Ishikawa (cell line): ENCODE measurements around the gene FCGR2B.
A peak's percentile ranks its signal among the peaks of the same experiment; 100 is the strongest.

Experiments used
- CEBPB ChIP-seq: IDR thresholded peaks from 2 replicates; pipeline ENCODE4 v1.6.1; 2012
- CREB1 ChIP-seq: IDR thresholded peaks from 2 replicates; pipeline ENCODE4 v1.6.1; 2012; ENCODE audit warnings: low read depth
- EGR1 ChIP-seq: IDR thresholded peaks from 2 replicates; pipeline ENCODE4 v1.6.1; 2012
- EP300 ChIP-seq: IDR thresholded peaks from 2 replicates; pipeline ENCODE4 v1.6.1; 2012; ENCODE audit warnings: borderline replicate concordance
- FOXM1 ChIP-seq: IDR thresholded peaks from 2 replicates; pipeline ENCODE4 v1.6.1; 2012; ENCODE audit warnings: low read depth, borderline replicate concordance
- NFIC ChIP-seq: IDR thresholded peaks from 2 replicates; pipeline ENCODE4 v1.6.1; 2012
- RAD21 ChIP-seq: IDR thresholded peaks from 2 replicates; pipeline ENCODE4 v1.6.1; 2012; ENCODE audit warnings: low read depth
- TAF1 ChIP-seq: IDR thresholded peaks from 2 replicates; pipeline ENCODE4 v1.6.1; 2012; ENCODE audit warnings: low read depth, mild to moderate bottlenecking
- TCF12 ChIP-seq: IDR thresholded peaks from 2 replicates; pipeline ENCODE4 v1.6.1; 2012; ENCODE audit warnings: low read depth
- TEAD4 ChIP-seq: IDR thresholded peaks from 2 replicates; pipeline ENCODE4 v1.6.1; 2012
- YY1 ChIP-seq: IDR thresholded peaks from 2 replicates; pipeline ENCODE4 v1.6.1; 2012; ENCODE audit warnings: low read depth
- ZBTB7A ChIP-seq: IDR thresholded peaks from 2 replicates; pipeline ENCODE4 v1.6.1; 2012; ENCODE audit warnings: low read depth
- TF ChIP-seq, protein P1 (sequence below): IDR thresholded peaks from 2 replicates; pipeline ENCODE4 v1.6.1; 2012; ENCODE audit warnings: low read depth, mild to moderate bottlenecking
- TF ChIP-seq, protein P2 (sequence below): IDR thresholded peaks from 2 replicates; pipeline ENCODE4 v1.6.1; 2012
- TF ChIP-seq, protein P3 (sequence below): IDR thresholded peaks from 2 replicates; pipeline ENCODE4 v1.6.1; 2012

The FCGR2B gene

DNA sequence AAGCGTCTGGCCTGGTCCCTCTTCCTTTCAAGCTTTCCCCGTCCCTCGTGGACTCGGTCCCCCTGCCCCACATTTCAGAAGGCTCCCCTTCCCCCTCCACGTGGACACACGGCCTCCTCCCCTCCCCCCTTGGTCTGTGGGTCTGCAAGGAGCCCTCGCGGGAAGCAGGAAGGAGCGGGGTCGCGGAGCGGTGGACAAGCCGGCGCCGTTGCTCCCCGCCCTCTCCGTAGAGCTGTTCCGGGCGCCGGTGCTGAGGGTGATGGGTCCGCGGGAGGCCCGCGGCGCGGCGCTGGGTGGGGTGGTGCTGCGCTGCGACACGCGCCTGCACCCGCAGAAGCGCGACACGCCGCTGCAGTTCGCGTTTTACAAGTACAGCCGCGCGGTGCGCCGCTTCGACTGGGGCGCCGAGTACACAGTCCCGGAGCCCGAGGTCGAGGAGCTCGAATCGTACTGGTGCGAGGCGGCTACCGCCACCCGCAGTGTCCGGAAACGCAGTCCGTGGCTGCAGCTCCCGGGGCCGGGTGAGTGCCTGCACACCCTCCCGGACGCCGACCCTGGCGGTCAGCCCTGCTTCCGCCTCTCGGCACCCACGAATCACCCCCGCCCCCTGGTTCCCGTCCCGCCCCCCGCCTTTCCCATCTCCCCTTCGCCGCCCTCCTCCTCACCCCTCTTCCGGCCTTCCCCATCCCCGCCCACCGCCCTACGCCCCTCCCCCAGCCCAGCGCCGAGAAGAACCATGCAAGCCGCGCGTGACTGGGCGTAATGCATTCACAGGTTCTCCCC, 63.7 kb downstream of the FCGR2B start:
- peak; percentile 79; the same call in 1 of the 2 replicates for TF ChIP-seq ZBTB7A
- TF ChIP-seq, protein P1, sequence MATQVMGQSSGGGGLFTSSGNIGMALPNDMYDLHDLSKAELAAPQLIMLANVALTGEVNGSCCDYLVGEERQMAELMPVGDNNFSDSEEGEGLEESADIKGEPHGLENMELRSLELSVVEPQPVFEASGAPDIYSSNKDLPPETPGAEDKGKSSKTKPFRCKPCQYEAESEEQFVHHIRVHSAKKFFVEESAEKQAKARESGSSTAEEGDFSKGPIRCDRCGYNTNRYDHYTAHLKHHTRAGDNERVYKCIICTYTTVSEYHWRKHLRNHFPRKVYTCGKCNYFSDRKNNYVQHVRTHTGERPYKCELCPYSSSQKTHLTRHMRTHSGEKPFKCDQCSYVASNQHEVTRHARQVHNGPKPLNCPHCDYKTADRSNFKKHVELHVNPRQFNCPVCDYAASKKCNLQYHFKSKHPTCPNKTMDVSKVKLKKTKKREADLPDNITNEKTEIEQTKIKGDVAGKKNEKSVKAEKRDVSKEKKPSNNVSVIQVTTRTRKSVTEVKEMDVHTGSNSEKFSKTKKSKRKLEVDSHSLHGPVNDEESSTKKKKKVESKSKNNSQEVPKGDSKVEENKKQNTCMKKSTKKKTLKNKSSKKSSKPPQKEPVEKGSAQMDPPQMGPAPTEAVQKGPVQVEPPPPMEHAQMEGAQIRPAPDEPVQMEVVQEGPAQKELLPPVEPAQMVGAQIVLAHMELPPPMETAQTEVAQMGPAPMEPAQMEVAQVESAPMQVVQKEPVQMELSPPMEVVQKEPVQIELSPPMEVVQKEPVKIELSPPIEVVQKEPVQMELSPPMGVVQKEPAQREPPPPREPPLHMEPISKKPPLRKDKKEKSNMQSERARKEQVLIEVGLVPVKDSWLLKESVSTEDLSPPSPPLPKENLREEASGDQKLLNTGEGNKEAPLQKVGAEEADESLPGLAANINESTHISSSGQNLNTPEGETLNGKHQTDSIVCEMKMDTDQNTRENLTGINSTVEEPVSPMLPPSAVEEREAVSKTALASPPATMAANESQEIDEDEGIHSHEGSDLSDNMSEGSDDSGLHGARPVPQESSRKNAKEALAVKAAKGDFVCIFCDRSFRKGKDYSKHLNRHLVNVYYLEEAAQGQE = peak; percentile 58
- no peak for TF ChIP-seq EGR1
- no peak for TF ChIP-seq RAD21
- TF ChIP-seq FOXM1 = no peak
- TF ChIP-seq, protein P2, sequence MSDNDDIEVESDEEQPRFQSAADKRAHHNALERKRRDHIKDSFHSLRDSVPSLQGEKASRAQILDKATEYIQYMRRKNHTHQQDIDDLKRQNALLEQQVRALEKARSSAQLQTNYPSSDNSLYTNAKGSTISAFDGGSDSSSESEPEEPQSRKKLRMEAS = peak; percentile 28
- no peak for TF ChIP-seq CEBPB
- no peak for TF ChIP-seq TEAD4
- TF ChIP-seq TCF12 = no peak
- no peak for TF ChIP-seq EP300
- no peak for TF ChIP-seq NFIC
- no peak for TF ChIP-seq CREB1
- TF ChIP-seq TAF1 = peak; percentile 58; the same call in 1 of the 2 replicates
- TF ChIP-seq, protein P3, sequence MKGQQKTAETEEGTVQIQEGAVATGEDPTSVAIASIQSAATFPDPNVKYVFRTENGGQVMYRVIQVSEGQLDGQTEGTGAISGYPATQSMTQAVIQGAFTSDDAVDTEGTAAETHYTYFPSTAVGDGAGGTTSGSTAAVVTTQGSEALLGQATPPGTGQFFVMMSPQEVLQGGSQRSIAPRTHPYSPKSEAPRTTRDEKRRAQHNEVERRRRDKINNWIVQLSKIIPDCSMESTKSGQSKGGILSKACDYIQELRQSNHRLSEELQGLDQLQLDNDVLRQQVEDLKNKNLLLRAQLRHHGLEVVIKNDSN = no peak; the same call in 1 of the 2 replicates
- TF ChIP-seq YY1 = peak; percentile 25; the same call in 1 of the 2 replicates

DNA sequence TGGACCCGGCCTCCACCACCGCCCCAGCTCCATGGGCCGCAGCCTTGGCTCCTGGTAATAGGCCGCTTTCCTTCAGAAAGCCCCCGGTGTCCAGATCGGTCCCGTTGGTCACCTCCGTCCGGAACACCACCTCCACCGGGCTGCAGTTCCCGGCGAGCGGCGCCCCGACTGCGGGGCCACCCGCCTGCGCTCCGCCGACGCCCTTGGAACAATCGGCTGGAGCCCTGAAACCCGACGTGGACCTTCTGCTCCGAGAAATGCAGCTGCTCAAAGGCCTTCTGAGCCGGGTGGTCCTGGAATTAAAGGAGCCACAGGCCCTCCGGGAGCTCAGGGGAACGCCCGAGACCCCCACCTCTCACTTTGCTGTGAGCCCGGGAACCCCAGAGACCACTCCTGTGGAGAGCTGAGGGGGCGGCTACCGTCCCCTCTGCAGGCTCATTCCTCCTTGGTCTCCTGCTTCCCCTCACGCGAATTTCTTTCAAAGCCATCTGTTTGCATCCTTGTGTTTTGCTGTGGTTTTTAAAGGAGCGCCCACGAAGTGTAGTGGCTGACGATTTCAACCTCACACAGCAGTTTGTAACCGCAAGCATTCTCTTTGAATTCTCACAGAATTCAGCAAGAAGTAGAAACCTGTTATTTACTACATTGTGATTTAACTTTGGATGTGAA, 64.4 kb downstream of the FCGR2B start:
- TF ChIP-seq TAF1 (no peak; the same call in 1 of the 2 replicates), EP300 (no peak), EGR1 (no peak), TCF12 (0 out of 2 replicates have a peak, but pooled peaks have one; percentile 25), RAD21 (no peak)
